Thyroid gland (tissue), 4 donors: ENCODE measurements around the gene MCF2L. TPM values are rescaled to one million over a fixed set of nuclear protein-coding genes. Genes with fewer than 3 reads are reported as not detected.

Experiments used
- DNase-seq, 2 donors: peaks; one replicate each; pipeline ENCODE4 v3.0.0-alpha.2; 2019
- H3K27ac ChIP-seq, 3 donors: fragments of 200-600 bp; sonication (generic); 1 replicate in 2 of 3; 2 replicates in 1 of 3; pipeline ENCODE4 v1.5.1; 2016 to 2019; ENCODE audit warnings: mild to moderate bottlenecking in 1 of 3, moderate library complexity in 1 of 3
- H3K27me3 ChIP-seq: fragments of 200-600 bp; sonication (generic); one replicate; pipeline ENCODE4 v1.5.1; 2019
- H3K36me3 ChIP-seq, 2 donors: fragments of 200-600 bp; sonication (generic); one replicate each; pipeline ENCODE4 v1.5.1; 2016 to 2019
- H3K4me1 ChIP-seq, 2 donors: fragments of 200-600 bp; sonication (generic); one replicate each; pipeline ENCODE4 v1.5.1; 2017 to 2019
- H3K4me3 ChIP-seq, 3 donors: fragments of 200-600 bp; sonication (generic); replicated peaks in 1 of 3; 1 replicate in 2 of 3; 2 replicates in 1 of 3; pipeline ENCODE4 v1.5.1; 2016; ENCODE audit warnings: mild to moderate bottlenecking in 1 of 3
- H3K9me3 ChIP-seq: fragments of 200-600 bp; sonication (generic); one replicate; pipeline ENCODE4 v1.5.1; 2017
- POLR2A ChIP-seq, 2 donors: fragments of 450-650 bp; IDR thresholded peaks; one replicate each; pipeline ENCODE4 v1.6.1; 2017; ENCODE audit warnings: antibody characterized with exemption in 2 of 2, mild to moderate bottlenecking in 2 of 2, moderate library complexity in 1 of 2
- WGBS, 2 donors: methylation state at CpG; one replicate each; pipeline ENCODE4 v1.1.5; 2017; 5-methylcytosine and 5-hydroxymethylcytosine counted together
- intact Hi-C: fragments of 100-400 bp; cut with DNase I; formaldehyde crosslinking; loops from one replicate; pipeline ENCODE4 v1.15.1; 2023
- total RNA-seq, 4 donors: library from RNA; depleted of rRNA; stranded (reverse); fragments of >200 nt; gene quantifications; one replicate each; pipeline ENCODE4 v1.2.3, GENCODE V29; 2016
- TF ChIP-seq, protein P1 (sequence below), 6 experiments: fragments of 200-600 bp in 3 of 6; fragments of 450-650 bp in 3 of 6; sonication (generic) in 3 of 6; IDR thresholded peaks; one replicate each; pipeline ENCODE4 v1.5.1; 2016 to 2019; ENCODE audit warnings: antibody characterized with exemption in 6 of 6, mild to moderate bottlenecking in 2 of 6, inconsistent platforms in 1 of 6, moderate library complexity in 1 of 6

The MCF2L gene
- total RNA-seq, 4 donors from 2014 or later: 35.6 to 83.4 (median 43.6) TPM

DNA sequence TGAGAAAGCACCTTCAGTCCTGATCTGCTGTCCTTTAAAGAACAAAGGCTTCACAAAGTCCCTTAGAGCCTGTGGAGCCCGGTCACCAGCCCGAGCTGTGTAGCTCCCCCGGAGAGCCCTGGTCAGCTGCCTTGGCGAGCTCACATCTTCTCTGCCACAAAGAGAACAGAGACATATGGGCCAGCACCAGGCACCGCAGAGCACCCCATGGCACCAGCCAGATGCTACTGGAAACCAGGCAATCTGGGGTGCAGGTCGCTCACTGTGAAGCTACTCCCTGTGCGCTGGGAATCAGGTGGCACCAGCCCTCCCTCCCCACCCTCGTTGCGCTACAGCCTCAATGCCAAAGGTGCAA, 92.2 kb downstream of the MCF2L start:
- intact Hi-C loops: no loop called here
- Histone ChIP-seq H3K36me3 (no peaks in the 10 kb centered on the region), H3K9me3 (no peaks in the 10 kb centered on the region), H3K27me3 (no peaks in the 10 kb centered on the region), H3K27ac (no peak overlapping the region), H3K4me3 (no peak overlapping the region), H3K4me1 (no peaks in the 10 kb centered on the region)
- 96 to 100% methylated on average over 7 to 9 of the region's 9 CpGs for WGBS, 2 donors
- TF ChIP-seq, protein P1, sequence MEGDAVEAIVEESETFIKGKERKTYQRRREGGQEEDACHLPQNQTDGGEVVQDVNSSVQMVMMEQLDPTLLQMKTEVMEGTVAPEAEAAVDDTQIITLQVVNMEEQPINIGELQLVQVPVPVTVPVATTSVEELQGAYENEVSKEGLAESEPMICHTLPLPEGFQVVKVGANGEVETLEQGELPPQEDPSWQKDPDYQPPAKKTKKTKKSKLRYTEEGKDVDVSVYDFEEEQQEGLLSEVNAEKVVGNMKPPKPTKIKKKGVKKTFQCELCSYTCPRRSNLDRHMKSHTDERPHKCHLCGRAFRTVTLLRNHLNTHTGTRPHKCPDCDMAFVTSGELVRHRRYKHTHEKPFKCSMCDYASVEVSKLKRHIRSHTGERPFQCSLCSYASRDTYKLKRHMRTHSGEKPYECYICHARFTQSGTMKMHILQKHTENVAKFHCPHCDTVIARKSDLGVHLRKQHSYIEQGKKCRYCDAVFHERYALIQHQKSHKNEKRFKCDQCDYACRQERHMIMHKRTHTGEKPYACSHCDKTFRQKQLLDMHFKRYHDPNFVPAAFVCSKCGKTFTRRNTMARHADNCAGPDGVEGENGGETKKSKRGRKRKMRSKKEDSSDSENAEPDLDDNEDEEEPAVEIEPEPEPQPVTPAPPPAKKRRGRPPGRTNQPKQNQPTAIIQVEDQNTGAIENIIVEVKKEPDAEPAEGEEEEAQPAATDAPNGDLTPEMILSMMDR (IDR thresholded peaks at IDR 0.05): no peak
- TF ChIP-seq POLR2A (IDR thresholded peaks at IDR 0.05): no peak
- DNase-seq: no peak

DNA sequence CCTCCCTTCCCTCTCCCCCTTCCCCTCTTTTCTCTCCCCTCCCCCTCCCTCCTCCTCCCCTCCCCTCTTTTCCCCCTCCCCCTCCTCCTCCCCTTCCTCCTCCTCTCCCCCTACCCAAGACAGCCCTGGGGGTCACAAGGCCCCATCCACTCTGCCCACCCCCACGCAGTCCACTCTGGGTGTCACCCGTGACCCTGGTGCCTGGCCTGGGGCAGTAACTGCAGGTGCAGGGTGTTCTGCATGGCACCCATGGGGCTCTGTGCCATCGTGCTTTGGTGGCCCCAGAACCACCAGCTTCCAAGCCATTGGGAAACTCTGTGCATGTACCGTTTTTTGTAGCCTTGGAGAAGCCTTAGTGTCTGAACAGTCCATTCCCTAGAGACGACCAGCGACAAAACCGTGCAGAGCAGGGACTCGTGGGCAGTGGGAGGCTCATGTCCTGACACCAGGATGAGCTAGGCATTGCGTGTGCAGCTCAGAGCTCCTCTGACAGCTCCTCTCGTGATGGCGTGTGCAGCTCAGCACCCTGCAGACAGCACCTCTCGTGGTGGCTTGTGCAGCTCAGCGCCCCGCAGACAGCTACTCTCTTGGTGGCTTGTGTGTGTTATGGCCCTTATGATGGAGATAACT, 92.9 kb downstream of the MCF2L start:
- H3K27me3 ChIP-seq: no peaks in the 10 kb centered on the region
- no peak overlapping the region for H3K4me3 ChIP-seq
- intact Hi-C loops: no loop called here
- TF ChIP-seq, protein P1 (IDR thresholded peaks at IDR 0.05): no peak
- no peak for TF ChIP-seq POLR2A (IDR thresholded peaks at IDR 0.05)
- no peaks in the 10 kb centered on the region for H3K4me1 ChIP-seq
- no peaks in the 10 kb centered on the region for H3K9me3 ChIP-seq
- DNase-seq: no peak
- H3K36me3 ChIP-seq: no peaks in the 10 kb centered on the region
- H3K27ac ChIP-seq: no peak overlapping the region
- WGBS, 2 donors: 81 to 89% methylated on average over 6 to 10 of the region's 14 CpGs

DNA sequence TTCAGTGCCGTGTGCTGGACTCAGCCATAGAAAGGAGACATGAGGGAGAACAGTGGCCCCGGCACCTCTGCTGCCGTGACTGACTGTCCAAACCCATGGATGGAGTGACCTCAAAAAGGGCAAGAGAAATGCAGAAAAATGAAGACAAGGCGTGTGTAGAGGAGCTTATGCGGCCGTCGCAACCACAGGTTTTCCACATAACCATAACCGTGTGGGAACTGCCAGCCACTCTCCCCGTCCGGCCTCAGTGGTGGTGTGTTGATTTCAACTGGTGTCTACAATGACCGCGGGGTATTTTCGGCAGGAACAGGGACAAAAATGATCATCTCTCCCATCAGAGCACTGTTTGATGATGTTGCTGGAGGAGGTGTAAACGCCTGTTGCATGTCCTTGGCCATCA, 93.7 kb downstream of the MCF2L start:
- H3K27me3 ChIP-seq: no peaks in the 10 kb centered on the region
- TF ChIP-seq, protein P1 (IDR thresholded peaks at IDR 0.05): no peak
- no peak for TF ChIP-seq POLR2A (IDR thresholded peaks at IDR 0.05)
- intact Hi-C loops: no loop called here
- no peak overlapping the region for H3K27ac ChIP-seq
- no peak overlapping the region for H3K4me3 ChIP-seq
- no peaks in the 10 kb centered on the region for H3K4me1 ChIP-seq
- no peaks in the 10 kb centered on the region for H3K9me3 ChIP-seq
- no peaks in the 10 kb centered on the region for H3K36me3 ChIP-seq
- DNase-seq: no peak
- 93 to 94% methylated on average over 14 of the region's 14 CpGs for WGBS, 2 donors

DNA sequence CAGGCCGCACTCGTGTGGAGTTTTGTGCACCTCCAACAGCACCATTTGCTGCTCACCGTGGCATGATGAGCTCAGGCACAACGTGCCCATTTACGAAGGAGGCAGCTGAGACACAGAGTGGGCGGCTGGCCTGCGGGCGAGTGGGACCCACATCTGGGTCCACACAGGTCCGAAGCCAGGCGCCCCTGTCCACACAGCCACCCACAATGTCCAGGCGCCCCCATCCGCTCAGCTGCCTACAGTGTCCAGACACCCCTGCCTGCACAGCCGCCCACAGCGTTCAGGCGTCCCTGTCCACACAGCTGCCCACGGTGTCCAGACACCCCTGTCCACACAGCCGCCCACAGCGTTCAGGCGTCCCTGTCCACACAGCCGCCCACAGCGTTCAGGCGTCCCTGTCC, 94.1 kb downstream of the MCF2L start:
- no peak for DNase-seq
- Histone ChIP-seq H3K27ac (no peak overlapping the region), H3K4me3 (no peak overlapping the region), H3K36me3 (no peaks in the 10 kb centered on the region), H3K27me3 (no peaks in the 10 kb centered on the region), H3K4me1 (no peaks in the 10 kb centered on the region), H3K9me3 (no peaks in the 10 kb centered on the region)
- TF ChIP-seq POLR2A (IDR thresholded peaks at IDR 0.05): no peak
- TF ChIP-seq, protein P1 (IDR thresholded peaks at IDR 0.05): no peak
- intact Hi-C loops: no loop called here
- WGBS, 2 donors: 93 to 94% methylated on average over 17 to 18 of the region's 22 CpGs

DNA sequence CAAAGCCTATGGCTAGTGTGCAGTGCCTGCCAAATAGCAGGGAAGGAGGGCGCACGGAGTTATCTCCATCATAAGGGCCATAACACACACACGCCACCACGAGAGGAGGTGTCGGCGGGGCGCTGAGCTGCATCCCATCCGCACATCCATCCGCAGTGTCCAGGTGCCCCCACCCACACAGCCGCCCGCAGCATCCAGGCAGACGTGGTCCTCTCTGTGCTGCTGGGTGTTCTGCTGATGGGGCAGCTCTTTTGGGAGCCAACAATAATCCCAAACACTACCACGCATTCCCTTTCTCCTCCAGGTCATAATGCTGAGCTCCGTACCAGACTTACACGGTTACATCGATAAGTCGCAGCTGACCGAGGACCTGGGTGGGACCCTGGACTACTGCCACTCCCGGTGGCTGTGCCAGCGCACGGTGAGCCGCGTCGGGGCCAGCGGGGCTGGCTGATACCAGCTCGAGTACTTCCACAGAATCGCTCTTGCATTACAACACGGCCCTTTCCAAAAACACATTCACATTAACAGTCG, 95.1 kb downstream of the MCF2L start:
- H3K4me3 ChIP-seq: no peak overlapping the region
- no peaks in the 10 kb centered on the region for H3K27me3 ChIP-seq
- intact Hi-C loops: no loop called here
- no peak for TF ChIP-seq POLR2A (IDR thresholded peaks at IDR 0.05)
- TF ChIP-seq, protein P1 (IDR thresholded peaks at IDR 0.05): no peak
- no peaks in the 10 kb centered on the region for H3K9me3 ChIP-seq
- 55 to 57% methylated on average over 28 to 29 of the region's 29 CpGs for WGBS, 2 donors
- peak overlapping the region in 1 of 3 donors; percentile 30 for H3K27ac ChIP-seq
- peak; percentile 35 to 36 for DNase-seq
- H3K4me1 ChIP-seq: no peaks in the 10 kb centered on the region
- no peaks in the 10 kb centered on the region for H3K36me3 ChIP-seq
